ENCODE measurements around the gene TWF1. TPM values are rescaled to one million over a fixed set of nuclear protein-coding genes. Genes with fewer than 3 reads are reported as not detected.

The TWF1 gene
- 95.0 and 107 TPM in 2 replicates for total RNA-seq (2021)
- Bru-seq, nascent RNA: percentile 93 among the genes with signal in this experiment
- BruChase-seq, experiment 1, labeled RNA remaining after a 2-hour chase: percentile 95 among the genes with signal in this experiment
- BruChase-seq, experiment 2, labeled RNA remaining after a 6-hour chase: percentile 99 among the genes with signal in this experiment
- long read RNA-seq, transcript TWF1-201 (9 exons, 3,045 nt): major isoform, 173 of 203 reads
- long read RNA-seq, partial matches to known transcripts: 1 of 203 reads
- long read RNA-seq, other reads (novel, unspliced or antisense): 25 of 203 reads

DNA sequence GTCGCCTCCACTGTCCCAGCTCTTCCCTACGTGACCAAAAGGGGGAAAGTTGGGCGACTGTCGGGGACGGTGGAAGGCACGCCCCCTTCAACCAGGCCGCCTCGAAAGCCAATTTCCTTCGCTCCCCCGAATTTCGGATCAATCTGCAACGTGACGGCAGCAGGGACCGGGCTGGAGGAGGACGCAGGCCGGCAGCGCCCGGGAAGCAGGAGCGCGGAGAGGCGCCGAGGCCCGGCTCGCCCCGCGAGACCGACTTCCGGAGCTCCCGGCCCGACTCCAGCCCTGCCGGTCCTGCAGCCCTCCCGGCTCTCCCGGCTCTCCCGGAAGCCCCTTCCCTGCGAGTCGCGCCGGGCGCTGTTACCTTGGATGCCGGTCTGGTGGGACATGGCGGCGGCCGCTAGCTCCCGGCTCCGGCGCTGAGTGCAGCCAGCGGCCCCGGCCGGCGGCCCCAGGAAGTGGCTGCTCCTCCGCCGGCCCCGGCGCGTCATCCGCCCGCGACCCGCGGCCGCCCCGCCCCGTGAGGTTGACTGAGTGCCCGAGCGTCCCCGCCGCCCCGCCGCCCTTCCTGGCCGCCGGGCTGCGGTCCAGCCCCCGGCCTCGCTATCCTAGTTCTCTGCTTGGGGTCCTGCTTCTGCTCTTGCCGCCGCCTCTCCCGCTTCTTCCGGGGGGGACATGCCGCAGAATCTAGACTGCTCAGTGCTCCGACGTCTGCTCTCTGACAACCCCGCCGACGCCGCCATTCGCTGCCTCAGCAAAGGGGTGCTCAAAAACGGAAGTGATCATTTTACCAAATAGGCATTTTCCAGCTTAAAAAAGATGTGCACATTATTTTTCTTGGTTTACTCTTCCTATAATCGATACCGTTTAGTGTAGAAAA, at the start of gene TWF1:
TSS of gene TWF1 (minus strand) at position 458 of the 877 bp plus-strand sequence. CDS start at position 386, 72 bp downstream.
- Histone ChIP-seq H3K4me1 (ENCODE audit: insufficient read depth, low read length, poor library complexity, severe bottlenecking) (peaks cover 15% of the 10 kb centered on the region), H3K27me3 (replicated peaks; ENCODE audit: insufficient read depth, low read depth, low read length, poor library complexity) (no peaks in the 10 kb centered on the region), H3K4me3 (ENCODE audit: low read depth, low read length, poor library complexity, severe bottlenecking) (peak within 1 kb of the TSS; percentile 92), H3K27ac (ENCODE audit: low read depth, low read length, poor library complexity, severe bottlenecking) (peak within 1 kb of the TSS; percentile 97), H3K9me3 (ENCODE audit: low read depth, low read length, poor library complexity, severe bottlenecking) (no peaks in the 10 kb centered on the region), H3K36me3 (ENCODE audit: insufficient read depth, low read length, poor library complexity, severe bottlenecking) (peaks cover 10% of the 10 kb centered on the region)
- ChIA-PET POLR2A (ENCODE audit: low non-redundant PET) (no interaction called here), CTCF (interaction anchor here (1.0 to 1.1 kb wide), 2 partner anchors 71 to 77 kb away, joined by 5 to 6 read pairs; no protein-coding TSS in a partner anchor)
- intact Hi-C loops (cut with micrococcal nuclease; ENCODE audit: unreplicated experiment): no loop called here
- TF ChIP-seq EZH2 (IDR thresholded peaks at IDR 0.05; ENCODE audit: borderline replicate concordance, low read depth, low read length, poor library complexity, severe bottlenecking): no peak
- peak; percentile 27; the same call in 1 of the 2 replicates for TF ChIP-seq CTCF (conservative IDR thresholded peaks at IDR 0.05; ENCODE audit: low read depth, low read length)
- peak; percentile 90 for DNase-seq (ENCODE audit: low spot score)
- BruUV-seq (replicated peaks): no TSS peak

GRCh38 chr12:43852744-43853143, 46.6 kb upstream of the TWF1 start:
- CTCF ChIA-PET: no interaction called here
- intact Hi-C loops (cut with micrococcal nuclease; ENCODE audit: unreplicated experiment): no loop called here
- TF ChIP-seq EZH2 (IDR thresholded peaks at IDR 0.05; ENCODE audit: borderline replicate concordance, low read depth, low read length, poor library complexity, severe bottlenecking) (no peak), CTCF (conservative IDR thresholded peaks at IDR 0.05; ENCODE audit: low read depth, low read length) (no peak)

DNA sequence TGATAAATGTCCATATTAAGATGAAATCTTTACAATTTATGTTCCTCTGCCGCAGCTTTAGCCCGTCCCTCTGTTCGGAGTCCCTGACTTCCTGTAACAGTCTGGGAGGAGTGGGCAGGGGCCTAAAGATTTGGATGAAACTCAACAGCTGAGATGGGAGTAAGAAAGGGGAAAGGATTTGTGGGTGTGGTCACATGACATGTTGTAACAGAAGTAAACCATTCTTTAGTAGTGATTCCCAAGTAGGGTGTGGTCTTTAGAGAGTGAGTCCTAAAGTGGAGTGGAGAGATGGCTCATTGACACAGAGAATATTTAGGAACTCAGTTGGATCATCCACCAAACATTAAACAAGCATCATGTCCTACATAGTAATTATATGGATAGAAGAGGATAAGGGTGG, 42.7 kb upstream of the TWF1 start:
- H3K9me3 ChIP-seq (ENCODE audit: low read depth, low read length, poor library complexity, severe bottlenecking): no peaks in the 10 kb centered on the region
- intact Hi-C loops (cut with micrococcal nuclease; ENCODE audit: unreplicated experiment): no loop called here
- ChIA-PET CTCF (no interaction called here), POLR2A (ENCODE audit: low non-redundant PET) (no interaction called here)
- H3K4me3 ChIP-seq (ENCODE audit: low read depth, low read length, poor library complexity, severe bottlenecking): no peak overlapping the region
- H3K27me3 ChIP-seq (replicated peaks; ENCODE audit: insufficient read depth, low read depth, low read length, poor library complexity): no peaks in the 10 kb centered on the region
- no peak overlapping the region for H3K27ac ChIP-seq (ENCODE audit: low read depth, low read length, poor library complexity, severe bottlenecking)
- TF ChIP-seq CTCF (conservative IDR thresholded peaks at IDR 0.05; ENCODE audit: low read depth, low read length) (no peak), EZH2 (IDR thresholded peaks at IDR 0.05; ENCODE audit: borderline replicate concordance, low read depth, low read length, poor library complexity, severe bottlenecking) (no peak)
- no peaks in the 10 kb centered on the region for H3K36me3 ChIP-seq (ENCODE audit: insufficient read depth, low read length, poor library complexity, severe bottlenecking)
- H3K4me1 ChIP-seq (ENCODE audit: insufficient read depth, low read length, poor library complexity, severe bottlenecking): no peaks in the 10 kb centered on the region
- DNase-seq (ENCODE audit: low spot score): no peak
- BruUV-seq (replicated peaks): no TSS peak

More at GRCh38 chr12:43852744-43853143, 46.6 kb upstream of the TWF1 start:
- Histone ChIP-seq H3K27ac (ENCODE audit: low read depth, low read length, poor library complexity, severe bottlenecking) (no peak overlapping the region), H3K36me3 (ENCODE audit: insufficient read depth, low read length, poor library complexity, severe bottlenecking) (no peaks in the 10 kb centered on the region), H3K9me3 (ENCODE audit: low read depth, low read length, poor library complexity, severe bottlenecking) (no peaks in the 10 kb centered on the region), H3K4me3 (ENCODE audit: low read depth, low read length, poor library complexity, severe bottlenecking) (no peak overlapping the region), H3K4me1 (ENCODE audit: insufficient read depth, low read length, poor library complexity, severe bottlenecking) (no peaks in the 10 kb centered on the region), H3K27me3 (replicated peaks; ENCODE audit: insufficient read depth, low read depth, low read length, poor library complexity) (no peaks in the 10 kb centered on the region)
- POLR2A ChIA-PET (ENCODE audit: low non-redundant PET): no interaction called here
- no peak for DNase-seq (ENCODE audit: low spot score)
- BruUV-seq (replicated peaks): no TSS peak
